SK-N-SH treated with all-trans-retinoic acid at 6 μM for 48 hours (cell line): ENCODE measurements around the gene MED20.

Experiments
- ATAC-seq: fragments of 200-7000 bp; cut with Tn5 transposase; 3 replicates; pipeline ENCODE4 v1.9.1; 2020; ENCODE audit warnings: mild to moderate bottlenecking, moderate library complexity
- ARNTL ChIP-seq: fragments of 450-650 bp; formaldehyde crosslinking; IDR thresholded peaks from 2 replicates; pipeline ENCODE4 v1.5.0; 2020; ENCODE audit warnings: low read depth, mild to moderate bottlenecking, moderate library complexity, borderline replicate concordance
- BACH2 ChIP-seq: fragments of 250-450 bp; sonication (Bioruptor Pico); IDR thresholded peaks from 2 replicates; pipeline ENCODE4 v1.9.0; 2021; ENCODE audit warnings: mild to moderate bottlenecking, borderline replicate concordance
- CSDC2 ChIP-seq: fragments of 250-450 bp; sonication (Bioruptor Pico); IDR thresholded peaks from 2 replicates; pipeline ENCODE4 v1.5.0; 2020; ENCODE audit warnings: mild to moderate bottlenecking, moderate library complexity
- ESRRG ChIP-seq: fragments of 250-450 bp; sonication (Bioruptor Pico); IDR thresholded peaks from 2 replicates; pipeline ENCODE4 v1.6.1; 2021; ENCODE audit warnings: mild to moderate bottlenecking
- GLIS3 ChIP-seq: fragments of 250-450 bp; sonication (Bioruptor Pico); IDR thresholded peaks from 2 replicates; pipeline ENCODE4 v1.5.0; 2020; ENCODE audit warnings: mild to moderate bottlenecking, moderate library complexity
- ISL1 ChIP-seq: fragments of 250-450 bp; sonication (Bioruptor Pico); IDR thresholded peaks from 2 replicates; pipeline ENCODE4 v2.1.2; 2022; ENCODE audit warnings: mild to moderate bottlenecking, moderate library complexity
- OSR1 ChIP-seq: fragments of 250-450 bp; sonication (Bioruptor Pico); IDR thresholded peaks from 2 replicates; pipeline ENCODE4 v1.8.0; 2022; ENCODE audit warnings: moderate library complexity, mild to moderate bottlenecking, inconsistent platforms
- PPARA ChIP-seq: fragments of 250-450 bp; sonication (Bioruptor Pico); IDR thresholded peaks from 2 replicates; pipeline ENCODE4 v1.5.0; 2020; ENCODE audit warnings: mild to moderate bottlenecking, borderline replicate concordance
- RARB ChIP-seq: fragments of 250-450 bp; sonication (Bioruptor Pico); IDR thresholded peaks from 2 replicates; pipeline ENCODE4 v1.8.0; 2021; ENCODE audit warnings: mild to moderate bottlenecking, moderate library complexity
- SNAI2 ChIP-seq: fragments of 250-450 bp; sonication (Bioruptor Pico); IDR thresholded peaks from 2 replicates; pipeline ENCODE4 v1.5.0; 2020; ENCODE audit warnings: mild to moderate bottlenecking, moderate library complexity
- TCF4 ChIP-seq: fragments of 250-450 bp; sonication (Bioruptor Pico); IDR thresholded peaks from 2 replicates; pipeline ENCODE4 v1.8.0; 2021; ENCODE audit warnings: mild to moderate bottlenecking, moderate library complexity, borderline replicate concordance
- TOX ChIP-seq: fragments of 250-450 bp; sonication (Bioruptor Pico); IDR thresholded peaks from 2 replicates; pipeline ENCODE4 v1.8.0; 2021; ENCODE audit warnings: mild to moderate bottlenecking, moderate library complexity, borderline replicate concordance
- ZC3H10 ChIP-seq: fragments of 250-450 bp; sonication (Bioruptor Pico); IDR thresholded peaks from 2 replicates; pipeline ENCODE4 v1.5.1; 2021; ENCODE audit warnings: mild to moderate bottlenecking, moderate library complexity
- ZFP3 ChIP-seq: fragments of 250-450 bp; sonication (Bioruptor Pico); IDR thresholded peaks from 2 replicates; pipeline ENCODE4 v1.5.0; 2020; ENCODE audit warnings: mild to moderate bottlenecking, moderate library complexity
- ZFP30 ChIP-seq: fragments of 450-650 bp; formaldehyde crosslinking; IDR thresholded peaks from 2 replicates; pipeline ENCODE4 v1.5.0; 2022; ENCODE audit warnings: mild to moderate bottlenecking, moderate library complexity
- ZNF565 ChIP-seq: fragments of 450-650 bp; formaldehyde crosslinking; conservative IDR thresholded peaks from 2 replicates; pipeline ENCODE4 v1.5.0; 2020; ENCODE audit warnings: low read depth, mild to moderate bottlenecking, moderate library complexity
- ZNF70 ChIP-seq: fragments of 450-650 bp; formaldehyde crosslinking; IDR thresholded peaks from 2 replicates; pipeline ENCODE4 v1.5.0; 2020; ENCODE audit warnings: mild to moderate bottlenecking, moderate library complexity
- ZNF8 ChIP-seq: fragments of 450-650 bp; formaldehyde crosslinking; IDR thresholded peaks from 2 replicates; pipeline ENCODE4 v1.5.0; 2020; ENCODE audit warnings: mild to moderate bottlenecking, moderate library complexity
- TF ChIP-seq, protein P1 (sequence below): fragments of 250-450 bp; sonication (Bioruptor Pico); IDR thresholded peaks from 2 replicates; pipeline ENCODE4 v1.5.1; 2021; ENCODE audit warnings: mild to moderate bottlenecking, moderate library complexity
- TF ChIP-seq, protein P2 (sequence below): fragments of 250-450 bp; sonication (Bioruptor Pico); IDR thresholded peaks from 2 replicates; pipeline ENCODE4 v1.8.0; 2020; ENCODE audit warnings: mild to moderate bottlenecking, moderate library complexity, borderline replicate concordance
- TF ChIP-seq, protein P3 (sequence below): fragments of 250-450 bp; sonication (Bioruptor Pico); IDR thresholded peaks from 2 replicates; pipeline ENCODE4 v1.5.1; 2020; ENCODE audit warnings: low read depth, mild to moderate bottlenecking, moderate library complexity

MED20 gene

DNA sequence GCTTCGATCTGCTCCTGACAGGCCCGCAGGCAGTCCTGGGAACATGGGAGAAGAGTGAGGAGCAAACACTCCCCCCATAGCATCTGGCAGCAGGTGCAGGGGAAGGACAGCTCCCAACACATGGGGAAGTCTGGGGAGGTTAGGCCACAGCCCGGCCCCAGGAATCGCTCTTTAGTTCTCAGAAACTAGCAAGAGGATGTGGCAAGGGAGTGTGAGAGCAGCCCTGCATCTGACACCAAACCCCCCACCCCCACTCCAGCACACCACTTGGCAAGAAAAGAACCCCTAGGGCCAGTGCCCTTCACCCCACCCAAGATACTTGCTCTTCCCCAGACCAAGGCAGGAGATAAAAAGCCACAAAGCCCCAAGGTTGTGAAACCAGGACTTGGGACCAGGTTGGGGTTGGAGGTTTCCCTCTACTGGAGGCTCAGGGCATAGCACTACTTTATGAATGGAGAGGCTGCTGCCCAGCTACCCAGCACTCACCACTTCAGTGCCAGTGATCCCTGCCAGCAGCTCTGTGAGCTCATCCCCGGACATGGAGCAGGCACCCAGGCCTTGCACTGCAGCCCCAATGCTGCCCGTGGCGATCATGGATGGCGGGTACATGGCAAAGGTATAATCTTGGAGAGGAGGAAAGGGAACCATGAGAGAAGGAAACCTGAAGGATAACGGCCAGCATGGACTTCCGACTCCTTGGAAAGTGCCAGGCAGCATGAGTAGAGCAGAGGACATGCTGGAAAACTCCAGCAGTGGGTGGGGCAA, 15.3 kb upstream of the MED20 start:
- ATAC-seq: peak; percentile 88
- peak; percentile 93 for TF ChIP-seq ZFP3
- TF ChIP-seq ARNTL (CRISPR knock-in tag): no peak

DNA sequence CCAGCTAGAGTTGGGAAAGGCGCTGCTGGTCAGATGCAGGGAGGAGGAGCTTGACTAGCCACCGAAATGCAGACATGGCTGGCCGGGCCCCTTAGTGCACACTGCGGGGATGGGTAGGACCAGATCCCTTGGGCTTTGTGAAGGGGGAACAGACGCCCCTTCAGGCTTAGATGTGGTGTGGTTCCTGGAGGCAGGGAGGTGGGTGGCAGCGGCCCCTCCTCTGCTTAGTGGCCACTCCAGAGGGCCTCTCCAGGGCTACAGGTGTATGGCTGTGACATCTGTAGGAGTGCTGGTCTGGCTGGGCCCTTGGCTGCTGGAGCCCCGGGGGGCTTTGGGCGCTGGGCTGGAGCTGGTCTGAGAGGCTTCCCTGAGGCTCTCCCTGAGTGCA, 14.7 kb upstream of the MED20 start:
- TF ChIP-seq RARB (no peak), ZNF70 (CRISPR knock-in tag) (no peak), TOX (CRISPR knock-in tag) (no peak), SNAI2 (no peak), ZNF8 (CRISPR knock-in tag) (no peak), ESRRG (no peak)
- peak; percentile 2; the same call in 1 of the 3 replicates for ATAC-seq

DNA sequence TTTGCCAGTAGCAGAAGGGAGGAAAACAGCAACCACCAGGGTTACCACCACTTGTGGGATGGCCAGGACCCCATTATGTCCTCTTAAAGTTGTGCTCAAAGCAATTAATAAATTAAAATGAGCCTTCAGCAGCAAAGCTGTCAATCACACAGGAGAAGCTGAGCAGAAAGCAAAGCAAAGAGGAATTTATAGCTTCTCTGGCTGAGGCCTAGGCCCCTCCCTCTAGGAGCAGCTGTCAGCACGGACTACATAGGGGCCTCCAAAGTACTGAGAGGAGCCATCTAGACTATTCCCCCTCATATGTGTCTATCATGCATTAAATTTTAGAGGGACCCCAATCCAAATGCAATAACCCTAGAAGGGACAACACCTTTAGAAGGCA, 14.2 kb upstream of the MED20 start:
- ATAC-seq: no peak

DNA sequence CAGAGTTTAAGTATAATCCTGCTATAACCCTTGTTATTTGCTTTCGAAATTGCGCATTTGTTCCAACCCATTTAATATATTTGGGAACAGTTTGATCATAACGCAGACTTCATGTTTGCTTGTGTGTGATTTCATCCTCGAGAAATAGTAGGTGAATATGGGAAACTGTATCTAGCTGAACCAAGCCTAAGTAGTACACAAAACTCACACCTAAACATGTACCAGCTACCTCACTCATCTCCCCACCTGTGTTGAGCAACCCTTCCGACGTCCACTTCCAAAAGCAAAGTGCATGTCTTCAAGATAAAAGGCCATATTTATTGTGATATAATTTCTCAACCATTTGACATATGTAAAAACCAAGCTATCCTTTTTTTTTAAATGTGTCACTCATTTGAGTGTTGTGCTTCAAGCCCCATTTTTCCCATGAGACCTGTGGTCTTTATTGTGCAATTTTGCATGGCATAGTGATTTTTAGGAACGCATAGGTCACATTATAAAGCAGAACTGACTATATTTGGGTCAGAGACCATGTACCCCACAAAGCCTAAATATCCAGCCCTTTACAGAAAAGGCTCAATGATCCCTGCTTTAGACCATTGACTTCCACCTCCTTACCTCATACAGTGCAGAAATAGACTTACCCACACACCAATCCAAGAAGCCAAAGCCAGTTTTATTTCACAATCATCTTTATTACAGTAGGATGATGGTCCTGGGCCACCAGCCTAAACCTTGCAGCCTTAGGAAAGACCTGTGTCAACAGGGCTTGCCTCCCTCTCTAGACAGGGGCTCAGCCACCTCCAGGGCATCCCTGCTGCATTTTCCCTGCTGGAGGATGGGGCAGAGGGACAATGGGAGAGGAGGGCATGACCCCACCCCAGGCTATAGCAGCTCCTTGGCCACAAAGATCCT, 13.6 kb upstream of the MED20 start:
- no peak for ATAC-seq
- TF ChIP-seq ZNF70 (CRISPR knock-in tag) (no peak), BACH2 (CRISPR knock-in tag) (no peak), CSDC2 (CRISPR knock-in tag) (no peak), ZFP30 (CRISPR knock-in tag) (no peak)

More for the DNA sequence above, 14.2 kb upstream of the MED20 start:
- TF ChIP-seq GLIS3 (CRISPR knock-in tag): no peak
- no peak for TF ChIP-seq CSDC2 (CRISPR knock-in tag)
- TF ChIP-seq ARNTL (CRISPR knock-in tag): no peak
- TF ChIP-seq RARB: no peak
- no peak for TF ChIP-seq ISL1
- TF ChIP-seq OSR1 (CRISPR knock-in tag): no peak
- TF ChIP-seq ESRRG: no peak
- no peak for TF ChIP-seq TCF4 (CRISPR knock-in tag)
- no peak for TF ChIP-seq TOX (CRISPR knock-in tag)
- no peak for TF ChIP-seq ZFP30 (CRISPR knock-in tag)
- no peak for TF ChIP-seq SNAI2
- no peak for TF ChIP-seq ZNF8 (CRISPR knock-in tag)
- TF ChIP-seq, protein P1, sequence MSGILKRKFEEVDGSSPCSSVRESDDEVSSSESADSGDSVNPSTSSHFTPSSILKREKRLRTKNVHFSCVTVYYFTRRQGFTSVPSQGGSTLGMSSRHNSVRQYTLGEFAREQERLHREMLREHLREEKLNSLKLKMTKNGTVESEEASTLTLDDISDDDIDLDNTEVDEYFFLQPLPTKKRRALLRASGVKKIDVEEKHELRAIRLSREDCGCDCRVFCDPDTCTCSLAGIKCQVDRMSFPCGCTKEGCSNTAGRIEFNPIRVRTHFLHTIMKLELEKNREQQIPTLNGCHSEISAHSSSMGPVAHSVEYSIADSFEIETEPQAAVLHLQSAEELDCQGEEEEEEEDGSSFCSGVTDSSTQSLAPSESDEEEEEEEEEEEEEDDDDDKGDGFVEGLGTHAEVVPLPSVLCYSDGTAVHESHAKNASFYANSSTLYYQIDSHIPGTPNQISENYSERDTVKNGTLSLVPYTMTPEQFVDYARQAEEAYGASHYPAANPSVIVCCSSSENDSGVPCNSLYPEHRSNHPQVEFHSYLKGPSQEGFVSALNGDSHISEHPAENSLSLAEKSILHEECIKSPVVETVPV (CRISPR knock-in tag): no peak
- TF ChIP-seq ZC3H10 (CRISPR knock-in tag): no peak
- TF ChIP-seq, protein P2, sequence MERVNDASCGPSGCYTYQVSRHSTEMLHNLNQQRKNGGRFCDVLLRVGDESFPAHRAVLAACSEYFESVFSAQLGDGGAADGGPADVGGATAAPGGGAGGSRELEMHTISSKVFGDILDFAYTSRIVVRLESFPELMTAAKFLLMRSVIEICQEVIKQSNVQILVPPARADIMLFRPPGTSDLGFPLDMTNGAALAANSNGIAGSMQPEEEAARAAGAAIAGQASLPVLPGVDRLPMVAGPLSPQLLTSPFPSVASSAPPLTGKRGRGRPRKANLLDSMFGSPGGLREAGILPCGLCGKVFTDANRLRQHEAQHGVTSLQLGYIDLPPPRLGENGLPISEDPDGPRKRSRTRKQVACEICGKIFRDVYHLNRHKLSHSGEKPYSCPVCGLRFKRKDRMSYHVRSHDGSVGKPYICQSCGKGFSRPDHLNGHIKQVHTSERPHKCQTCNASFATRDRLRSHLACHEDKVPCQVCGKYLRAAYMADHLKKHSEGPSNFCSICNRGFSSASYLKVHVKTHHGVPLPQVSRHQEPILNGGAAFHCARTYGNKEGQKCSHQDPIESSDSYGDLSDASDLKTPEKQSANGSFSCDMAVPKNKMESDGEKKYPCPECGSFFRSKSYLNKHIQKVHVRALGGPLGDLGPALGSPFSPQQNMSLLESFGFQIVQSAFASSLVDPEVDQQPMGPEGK: no peak
- TF ChIP-seq, protein P3, sequence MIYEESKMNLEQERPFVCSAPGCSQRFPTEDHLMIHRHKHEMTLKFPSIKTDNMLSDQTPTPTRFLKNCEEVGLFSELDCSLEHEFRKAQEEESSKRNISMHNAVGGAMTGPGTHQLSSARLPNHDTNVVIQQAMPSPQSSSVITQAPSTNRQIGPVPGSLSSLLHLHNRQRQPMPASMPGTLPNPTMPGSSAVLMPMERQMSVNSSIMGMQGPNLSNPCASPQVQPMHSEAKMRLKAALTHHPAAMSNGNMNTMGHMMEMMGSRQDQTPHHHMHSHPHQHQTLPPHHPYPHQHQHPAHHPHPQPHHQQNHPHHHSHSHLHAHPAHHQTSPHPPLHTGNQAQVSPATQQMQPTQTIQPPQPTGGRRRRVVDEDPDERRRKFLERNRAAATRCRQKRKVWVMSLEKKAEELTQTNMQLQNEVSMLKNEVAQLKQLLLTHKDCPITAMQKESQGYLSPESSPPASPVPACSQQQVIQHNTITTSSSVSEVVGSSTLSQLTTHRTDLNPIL (CRISPR knock-in tag): no peak

DNA sequence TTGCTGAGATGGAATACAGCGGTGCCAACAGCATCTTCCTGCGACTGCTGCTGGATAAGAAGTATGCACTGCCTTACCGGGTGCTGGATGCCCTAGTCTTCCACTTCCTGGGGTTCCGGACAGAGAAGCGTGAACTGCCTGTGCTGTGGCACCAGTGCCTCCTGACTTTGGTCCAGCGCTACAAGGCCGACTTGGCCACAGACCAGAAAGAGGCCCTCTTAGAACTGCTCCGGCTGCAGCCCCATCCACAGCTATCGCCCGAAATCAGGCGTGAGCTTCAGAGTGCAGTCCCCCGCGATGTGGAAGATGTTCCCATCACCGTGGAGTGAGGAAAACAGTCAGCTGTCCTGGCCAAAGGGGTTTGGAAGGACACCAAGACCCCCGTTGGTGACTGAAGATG, 11.4 kb upstream of the MED20 start:
- no peak for ATAC-seq
- TF ChIP-seq ZC3H10 (CRISPR knock-in tag) (no peak), BACH2 (CRISPR knock-in tag) (no peak), ZFP30 (CRISPR knock-in tag) (no peak), ZNF565 (CRISPR knock-in tag) (no peak), PPARA (CRISPR knock-in tag) (no peak), CSDC2 (CRISPR knock-in tag) (no peak), SNAI2 (no peak), GLIS3 (CRISPR knock-in tag) (no peak)
- TF ChIP-seq, protein P1 (CRISPR knock-in tag): no peak
- TF ChIP-seq, protein P3 (CRISPR knock-in tag): no peak
- TF ChIP-seq, protein P2: no peak
